A673 (cell line): ENCODE data around the gene NF1.

Source experiments
- CTCF ChIP-seq: fragments of 300-800, 200-600 bp; sonication (generic); conservative IDR thresholded peaks from 2 replicates; pipeline ENCODE4 v1.5.1; 2017; ENCODE audit warnings: low read depth, mild to moderate bottlenecking, antibody characterized with exemption, low read length, moderate library complexity, mixed read lengths
- EZH2 ChIP-seq: fragments of 200-600 bp; sonication (generic); IDR thresholded peaks from 2 replicates; pipeline ENCODE4 v1.6.1; 2017; ENCODE audit warnings: borderline replicate concordance, low read depth, mild to moderate bottlenecking, mixed read lengths, antibody characterized with exemption, low read length; ENCODE audit not compliant: poor library complexity, severe bottlenecking

- TF ChIP-seq CTCF (peak; percentile 64), EZH2 (no peak)
Observed at GRCh38 chr17:31388770-31389656, 294.2 kb downstream of the NF1 start.
